ENCODE data around the gene PLA2G12A. TPM values are rescaled to one million over a fixed set of nuclear protein-coding genes. Genes with fewer than 3 reads are reported as not detected.

PLA2G12A gene
- total RNA-seq = 10 to 100 TPM; 11.9 to 14.4 TPM

GRCh38 chr4:109729718-109730618 is at the start of gene PLA2G12A:
Gene PLA2G12A (minus strand): TSS chr4:109730070. CDS start chr4:109729809, 261 bp downstream.
- H3K27me3 Mint-ChIP-seq = peaks cover 0 to 7% of the 10 kb centered on the region in 2 donors

DNA sequence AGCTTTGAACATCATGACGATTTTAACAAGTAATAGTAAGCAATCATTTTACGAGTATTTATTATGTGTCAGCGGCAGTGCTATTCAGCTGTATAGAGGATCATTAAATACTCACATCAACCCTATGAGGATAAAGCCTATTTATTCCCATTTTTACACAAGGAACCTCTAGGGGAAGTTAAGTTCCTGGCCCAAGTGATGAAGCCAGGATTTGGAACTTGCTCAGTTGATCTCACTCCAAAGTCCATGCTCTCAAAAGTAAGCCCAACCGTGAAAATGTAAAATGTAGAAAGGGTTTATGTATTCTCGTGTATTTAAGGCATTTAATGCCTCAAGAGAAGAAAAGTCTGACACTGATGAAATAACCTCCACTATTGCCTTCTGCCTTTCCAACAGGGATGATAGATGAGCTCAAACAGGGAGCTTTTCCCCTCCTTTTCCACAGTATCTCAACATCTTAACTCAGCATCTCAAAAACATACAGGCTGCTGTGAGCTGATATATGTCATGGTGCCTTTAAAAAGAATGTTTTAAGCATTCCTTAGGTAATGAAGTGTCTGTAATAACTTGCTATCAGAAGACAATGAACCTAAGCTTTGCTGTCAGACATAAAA is 35.0 kb upstream of the PLA2G12A start:
- Mint-ChIP-seq H3K4me3 (no peak overlapping the region), H3K9me3 (no peaks in the 10 kb centered on the region), H3K27me3 (peaks cover 24 to 48% of the 10 kb centered on the region in 2 donors), H3K36me3 (no peaks in the 10 kb centered on the region), H3K4me1 (ENCODE audit: low read depth in 2 of 2) (no peaks in the 10 kb centered on the region), H3K27ac (no peak overlapping the region)
- DNase-seq (ENCODE audit: low spot score) (no peak), ATAC-seq (no peak)

More at GRCh38 chr4:109729718-109730618, at the start of gene PLA2G12A:
- Mint-ChIP-seq H3K27ac (peak within 1 kb of the TSS; percentile 27 to 52), H3K4me3 (peak within 1 kb of the TSS; percentile 79), H3K36me3 (peaks cover 8% of the 10 kb centered on the region), H3K4me1 (ENCODE audit: low read depth in 2 of 2) (peaks cover 5 to 13% of the 10 kb centered on the region in 2 donors), H3K9me3 (no peaks in the 10 kb centered on the region)
- DNase-seq (ENCODE audit: low spot score) (peak; percentile 80), ATAC-seq (peak; percentile 93 to 94)

- peaks cover 20 to 43% of the 10 kb centered on the region in 2 donors for H3K27me3 Mint-ChIP-seq
- H3K4me3 Mint-ChIP-seq = no peak overlapping the region
- DNase-seq (ENCODE audit: low spot score) = no peak
These were observed 34.5 kb upstream of the PLA2G12A start for GRCh38 chr4:109764376-109764775.

DNA sequence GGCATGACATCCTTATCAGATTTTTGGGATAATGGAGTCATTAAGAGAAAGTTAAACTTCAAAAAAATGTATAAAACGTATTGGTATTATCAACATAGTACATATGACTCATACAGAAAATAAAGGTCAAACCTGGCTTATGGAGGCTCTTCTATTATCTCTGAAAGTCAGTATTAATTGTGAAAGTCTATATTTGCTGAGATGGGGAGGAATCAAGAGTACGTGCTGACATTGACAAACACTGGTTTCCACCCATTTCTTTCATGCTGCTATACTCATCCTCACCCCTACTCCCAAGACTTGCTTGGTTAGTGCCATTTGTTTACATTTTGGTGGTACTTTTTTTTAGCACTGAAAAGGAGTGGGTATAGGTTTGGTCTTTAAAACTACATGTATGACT is 30.8 kb upstream of the PLA2G12A start:
- no peak overlapping the region for H3K4me3 Mint-ChIP-seq
- no peaks in the 10 kb centered on the region for H3K9me3 Mint-ChIP-seq
- no peak overlapping the region for H3K27ac Mint-ChIP-seq
- no peak for ATAC-seq
- H3K36me3 Mint-ChIP-seq = no peaks in the 10 kb centered on the region
- H3K27me3 Mint-ChIP-seq = peaks cover 20 to 37% of the 10 kb centered on the region in 2 donors
- H3K4me1 Mint-ChIP-seq (ENCODE audit: low read depth in 2 of 2) = no peaks in the 10 kb centered on the region
- DNase-seq (ENCODE audit: low spot score) = no peak

More at GRCh38 chr4:109764376-109764775, 34.5 kb upstream of the PLA2G12A start:
- Mint-ChIP-seq H3K36me3 (no peaks in the 10 kb centered on the region), H3K27ac (no peak overlapping the region), H3K9me3 (no peaks in the 10 kb centered on the region), H3K4me1 (ENCODE audit: low read depth in 2 of 2) (no peaks in the 10 kb centered on the region)
- ATAC-seq = no peak

DNA sequence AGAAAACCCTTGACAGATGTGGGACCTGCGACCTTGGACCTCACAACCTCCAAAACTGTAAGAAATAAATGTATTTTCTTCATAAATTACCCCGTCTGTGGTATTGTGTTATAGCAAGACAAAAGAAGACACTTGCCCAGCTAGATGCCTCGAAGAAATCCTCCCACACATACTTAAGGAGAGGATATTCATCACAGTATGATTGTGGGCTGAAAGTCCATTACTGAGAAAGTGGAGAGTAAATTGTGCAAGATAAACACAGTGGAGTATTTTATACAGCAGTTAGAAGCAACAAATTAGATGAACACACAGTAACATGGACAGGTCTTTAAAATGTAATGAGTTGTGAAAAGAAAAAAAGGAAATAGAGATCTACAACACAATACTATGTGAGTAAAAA is 25.8 kb upstream of the PLA2G12A start:
- Mint-ChIP-seq H3K4me1 (ENCODE audit: low read depth in 2 of 2) (no peaks in the 10 kb centered on the region), H3K27ac (no peak overlapping the region), H3K27me3 (peaks cover 8 to 12% of the 10 kb centered on the region in 2 donors), H3K9me3 (no peaks in the 10 kb centered on the region), H3K4me3 (no peak overlapping the region), H3K36me3 (no peaks in the 10 kb centered on the region)
- no peak for DNase-seq (ENCODE audit: low spot score)
- no peak for ATAC-seq

- Mint-ChIP-seq H3K9me3 (no peaks in the 10 kb centered on the region), H3K4me1 (ENCODE audit: low read depth in 2 of 2) (no peaks in the 10 kb centered on the region), H3K27me3 (peaks cover 8 to 12% of the 10 kb centered on the region in 2 donors), H3K4me3 (no peak overlapping the region), H3K27ac (no peak overlapping the region), H3K36me3 (no peaks in the 10 kb centered on the region)
- ATAC-seq = peak; percentile 62 to 63
- no peak for DNase-seq (ENCODE audit: low spot score)
These were observed 24.4 kb upstream of the PLA2G12A start for GRCh38 chr4:109754093-109754857.

- no peaks in the 10 kb centered on the region for H3K9me3 Mint-ChIP-seq
- H3K27me3 Mint-ChIP-seq = peaks cover 12 to 13% of the 10 kb centered on the region in 2 donors
- no peak overlapping the region for H3K4me3 Mint-ChIP-seq
- H3K36me3 Mint-ChIP-seq = no peaks in the 10 kb centered on the region
- no peak overlapping the region for H3K27ac Mint-ChIP-seq
- ATAC-seq (no peak), DNase-seq (ENCODE audit: low spot score) (no peak)
- no peaks in the 10 kb centered on the region for H3K4me1 Mint-ChIP-seq (ENCODE audit: low read depth in 2 of 2)
These were observed 22.7 kb upstream of the PLA2G12A start for GRCh38 chr4:109752525-109752924.

GRCh38 chr4:109751852-109752251 is 22.0 kb upstream of the PLA2G12A start:
- Mint-ChIP-seq H3K9me3 (no peaks in the 10 kb centered on the region), H3K27me3 (peaks cover 12 to 13% of the 10 kb centered on the region in 2 donors), H3K36me3 (no peaks in the 10 kb centered on the region), H3K4me1 (ENCODE audit: low read depth in 2 of 2) (no peaks in the 10 kb centered on the region), H3K4me3 (no peak overlapping the region), H3K27ac (no peak overlapping the region)
- DNase-seq (ENCODE audit: low spot score) (no peak), ATAC-seq (no peak)

DNA sequence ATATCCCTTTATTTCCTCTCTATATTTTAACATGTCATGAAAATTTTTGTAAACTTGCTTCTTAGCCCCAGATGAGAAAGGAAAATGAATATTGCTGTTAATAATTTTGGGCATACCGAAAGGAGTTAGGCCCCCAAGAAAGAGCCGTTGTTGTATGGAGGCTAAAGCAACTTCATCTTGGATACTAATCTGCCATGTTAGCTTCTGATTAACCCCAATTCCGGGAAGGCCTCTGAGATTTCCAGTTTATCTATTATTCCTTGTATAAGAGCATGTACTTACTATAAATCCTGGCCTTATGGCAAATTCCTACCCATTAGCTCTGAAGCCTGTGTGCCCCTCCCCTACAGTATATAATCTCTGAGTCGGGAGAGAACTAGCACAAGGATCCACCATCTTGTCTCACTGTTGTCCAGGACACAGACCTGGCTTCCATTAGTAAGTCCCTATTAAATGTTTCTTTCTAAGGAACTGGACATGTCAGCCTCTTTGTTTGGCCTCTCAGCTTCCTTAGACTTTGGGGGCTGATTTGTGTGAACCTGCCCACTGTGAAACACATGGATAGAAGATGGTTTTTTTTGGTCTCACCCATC is 20.9 kb upstream of the PLA2G12A start:
- H3K4me3 Mint-ChIP-seq = no peak overlapping the region
- peaks cover 2 to 10% of the 10 kb centered on the region in 2 donors for H3K27me3 Mint-ChIP-seq
- no peak overlapping the region for H3K27ac Mint-ChIP-seq
- DNase-seq (ENCODE audit: low spot score) (no peak), ATAC-seq (no peak)
- no peaks in the 10 kb centered on the region for H3K36me3 Mint-ChIP-seq
- H3K9me3 Mint-ChIP-seq = no peaks in the 10 kb centered on the region
- H3K4me1 Mint-ChIP-seq (ENCODE audit: low read depth in 2 of 2) = no peaks in the 10 kb centered on the region

- no peaks in the 10 kb centered on the region for H3K9me3 Mint-ChIP-seq
- no peak overlapping the region for H3K4me3 Mint-ChIP-seq
- H3K27me3 Mint-ChIP-seq = peaks cover 0 to 7% of the 10 kb centered on the region in 2 donors
- no peak for DNase-seq (ENCODE audit: low spot score)
- H3K36me3 Mint-ChIP-seq = no peaks in the 10 kb centered on the region
- ATAC-seq = no peak
- H3K4me1 Mint-ChIP-seq (ENCODE audit: low read depth in 2 of 2) = no peaks in the 10 kb centered on the region
- H3K27ac Mint-ChIP-seq = no peak overlapping the region
These were observed 19.7 kb upstream of the PLA2G12A start for GRCh38 chr4:109749388-109750082.

GRCh38 chr4:109748114-109748513 is 18.2 kb upstream of the PLA2G12A start:
- Mint-ChIP-seq H3K4me3 (no peak overlapping the region), H3K36me3 (no peaks in the 10 kb centered on the region), H3K9me3 (no peaks in the 10 kb centered on the region), H3K4me1 (ENCODE audit: low read depth in 2 of 2) (no peaks in the 10 kb centered on the region), H3K27ac (no peak overlapping the region), H3K27me3 (peaks cover 0 to 7% of the 10 kb centered on the region in 2 donors)
- no peak for ATAC-seq
- DNase-seq (ENCODE audit: low spot score) = no peak

DNA sequence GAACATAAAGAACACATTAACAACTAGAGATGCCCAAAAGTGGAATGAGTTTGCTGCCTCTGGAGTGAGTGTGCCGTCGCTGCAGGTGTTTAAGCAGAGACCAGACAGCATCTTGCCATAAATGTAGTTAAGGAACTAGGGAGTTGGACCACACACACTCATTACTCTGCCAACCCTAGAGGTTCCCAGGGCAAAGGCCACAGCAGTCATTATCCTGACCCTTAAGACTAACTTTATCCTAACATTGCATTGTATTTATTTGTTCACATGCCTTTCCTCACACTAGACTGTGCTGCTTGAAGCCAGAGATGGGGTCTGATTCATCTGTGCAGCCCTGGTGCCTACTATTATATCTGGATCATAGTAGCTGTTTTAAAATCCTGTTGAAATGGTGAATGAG is 16.9 kb upstream of the PLA2G12A start:
- Mint-ChIP-seq H3K4me3 (no peak overlapping the region), H3K27me3 (peaks cover 0 to 7% of the 10 kb centered on the region in 2 donors), H3K9me3 (no peaks in the 10 kb centered on the region), H3K36me3 (no peaks in the 10 kb centered on the region), H3K27ac (no peak overlapping the region), H3K4me1 (ENCODE audit: low read depth in 2 of 2) (no peaks in the 10 kb centered on the region)
- DNase-seq (ENCODE audit: low spot score) (no peak), ATAC-seq (no peak)

GRCh38 chr4:109745830-109746229 is 16.0 kb upstream of the PLA2G12A start:
- H3K27me3 Mint-ChIP-seq = peaks cover 0 to 7% of the 10 kb centered on the region in 2 donors
- H3K4me3 Mint-ChIP-seq = no peak overlapping the region
- DNase-seq (ENCODE audit: low spot score) (no peak), ATAC-seq (no peak)
- no peak overlapping the region for H3K27ac Mint-ChIP-seq
- H3K36me3 Mint-ChIP-seq = no peaks in the 10 kb centered on the region
- H3K4me1 Mint-ChIP-seq (ENCODE audit: low read depth in 2 of 2) = no peaks in the 10 kb centered on the region
- H3K9me3 Mint-ChIP-seq = no peaks in the 10 kb centered on the region

All from natural killer cell treated with Interleukin-12 subunit alpha and Interleukin-12 subunit beta and Interleukin-15 and Interleukin-18, amount 100 ng/mL, for 72 hours (primary cell).